HG02571 (cell line): ENCODE data around the gene TMEM60.
A peak's percentile ranks its signal among the peaks of the same experiment; 100 is the strongest.

Experiments used
- ATAC-seq: cut with Tn5 transposase; IDR thresholded peaks from one replicate; pipeline ENCODE4 v1.9.1; 2021; ENCODE audit warnings: mild to moderate bottlenecking, moderate library complexity; ENCODE audit not compliant: unreplicated experiment

TMEM60 gene

DNA sequence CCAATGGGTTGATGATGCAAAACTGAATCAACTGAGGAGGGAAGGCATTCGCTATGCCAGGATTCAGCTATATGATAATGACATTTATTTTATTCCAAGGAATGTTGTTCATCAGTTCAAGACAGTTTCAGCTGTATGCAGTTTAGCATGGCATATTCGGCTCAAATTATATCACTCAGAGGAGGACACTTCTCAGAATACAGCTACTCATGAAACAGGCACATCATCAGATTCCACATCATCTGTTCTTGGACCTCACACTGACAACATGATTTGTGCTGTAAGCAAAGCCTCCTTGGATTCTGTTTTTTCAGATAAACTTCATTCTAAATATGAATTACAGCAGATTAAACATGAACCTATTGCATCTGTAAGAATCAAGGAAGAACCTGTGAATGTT is 19.7 kb downstream of the TMEM60 start:
- no peak for ATAC-seq

DNA sequence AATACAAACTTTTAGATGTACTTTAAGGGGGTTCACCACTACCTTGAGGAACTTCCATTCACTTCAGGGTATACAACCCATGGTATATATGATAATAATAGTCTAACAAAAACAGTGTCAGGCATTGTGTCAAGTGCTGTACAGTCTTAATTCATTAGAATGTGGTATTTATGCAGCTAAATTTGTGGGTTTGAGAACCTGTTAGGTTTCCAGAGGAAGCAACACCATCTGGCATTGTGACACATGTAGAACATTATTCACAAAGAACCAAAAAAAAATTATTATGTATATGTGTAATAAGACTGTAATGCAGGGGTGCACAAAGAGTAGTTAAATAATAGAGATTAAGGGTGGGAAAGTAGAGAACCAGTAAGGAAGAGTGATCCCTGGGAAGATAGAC is 26.3 kb downstream of the TMEM60 start:
- ATAC-seq: no peak

- no peak for ATAC-seq
Measured at GRCh38 chr7:77770316-77770715, 27.9 kb downstream of the TMEM60 start.

- no peak for ATAC-seq
Measured at GRCh38 chr7:77766801-77767605, 31.2 kb downstream of the TMEM60 start.

GRCh38 chr7:77765906-77766800 is 32.1 kb downstream of the TMEM60 start:
- no peak for ATAC-seq

- no peak for ATAC-seq
Measured at GRCh38 chr7:77765481-77765880, 32.8 kb downstream of the TMEM60 start.

- no peak for ATAC-seq
Measured at GRCh38 chr7:77760809-77761453, 37.3 kb downstream of the TMEM60 start.

DNA sequence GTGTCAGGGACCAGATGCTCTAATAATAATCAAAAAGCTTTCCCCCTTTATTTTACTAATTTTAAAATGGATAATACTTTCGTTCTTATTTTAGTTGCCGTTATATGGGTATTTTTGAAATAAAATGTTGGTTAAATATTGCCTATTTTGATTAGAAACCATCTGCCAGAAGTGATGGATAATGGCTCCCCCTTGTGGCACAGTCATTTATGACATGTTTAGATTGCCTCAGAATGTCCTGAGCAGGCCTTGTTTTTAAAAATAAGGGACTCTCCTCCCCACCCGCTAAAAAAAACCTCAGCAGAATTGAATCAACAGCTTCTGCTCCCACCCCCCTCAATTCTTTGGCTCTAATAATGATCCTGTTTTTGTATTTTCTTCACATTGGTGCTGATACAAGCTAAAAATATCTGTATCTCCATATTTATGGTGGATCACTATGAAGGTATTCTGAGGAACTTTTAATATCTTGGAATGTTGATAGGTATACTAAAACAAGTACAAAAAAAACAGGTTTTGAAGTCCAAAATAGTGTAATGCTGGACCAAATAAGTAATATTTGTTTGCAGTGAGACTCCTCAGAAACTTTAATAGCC is 38.8 kb downstream of the TMEM60 start:
- no peak for ATAC-seq

DNA sequence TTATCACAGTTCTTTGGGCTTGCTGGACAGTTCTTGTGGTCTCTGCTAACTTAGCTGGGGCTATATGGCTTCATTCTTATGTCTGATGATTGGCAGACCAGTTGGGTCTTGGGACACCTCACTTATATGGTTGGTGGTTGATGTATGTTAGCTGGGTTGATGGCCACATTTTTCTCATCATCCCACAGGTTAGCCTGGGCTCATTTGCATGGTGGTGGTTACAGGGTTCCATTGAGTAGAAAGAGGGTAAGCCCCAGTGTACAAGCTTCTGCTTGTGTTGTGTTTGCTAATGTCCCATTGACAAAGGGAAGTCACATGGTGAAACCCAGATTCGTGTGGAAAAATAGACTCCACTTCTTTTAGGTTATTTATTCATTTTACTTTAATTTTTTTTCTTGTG is 40.6 kb downstream of the TMEM60 start:
- peak; percentile 97 for ATAC-seq

GRCh38 chr7:77753173-77753572 is 45.1 kb downstream of the TMEM60 start:
- ATAC-seq: no peak

- no peak for ATAC-seq
Measured at GRCh38 chr7:77752016-77752415, 46.2 kb downstream of the TMEM60 start.

DNA sequence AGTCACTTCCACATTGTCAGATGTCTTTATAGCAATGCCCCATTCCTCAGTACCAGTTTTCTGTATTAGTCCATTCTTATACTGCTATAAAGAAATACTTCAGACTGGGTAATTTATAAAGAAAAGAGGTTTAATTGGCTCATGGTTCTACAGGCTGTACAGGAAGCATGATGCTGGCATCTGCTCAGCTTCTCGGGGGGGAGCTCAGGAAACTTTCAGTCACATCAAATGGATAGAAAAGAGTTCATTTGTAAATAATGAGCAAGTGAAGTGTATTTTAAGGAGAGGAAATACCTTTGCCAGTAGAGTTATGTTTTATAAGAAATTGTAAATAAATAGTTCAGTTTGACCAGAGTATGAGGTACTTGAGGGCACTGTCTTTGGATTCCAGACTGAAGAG is 50.5 kb downstream of the TMEM60 start:
- no peak for ATAC-seq

DNA sequence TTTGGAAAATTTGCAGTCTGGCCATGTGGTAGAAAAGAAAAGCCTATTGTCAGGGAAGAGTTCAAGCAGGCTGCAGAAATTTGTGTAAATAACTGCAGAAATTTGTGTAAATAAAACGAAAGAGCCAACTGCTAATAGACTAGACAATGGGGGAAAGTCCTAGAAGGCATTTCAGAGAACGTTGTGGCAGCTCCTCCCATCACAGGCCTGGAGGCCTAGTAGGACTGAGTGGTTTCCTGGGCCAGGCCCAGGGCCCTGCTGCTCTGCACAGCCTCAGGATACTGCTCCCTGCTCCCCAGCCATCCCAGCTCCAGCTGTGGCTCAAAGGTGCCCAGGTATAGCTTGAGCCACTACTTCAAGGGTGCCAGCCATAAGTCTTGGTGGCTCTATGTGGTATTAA is 51.1 kb downstream of the TMEM60 start:
- no peak for ATAC-seq

DNA sequence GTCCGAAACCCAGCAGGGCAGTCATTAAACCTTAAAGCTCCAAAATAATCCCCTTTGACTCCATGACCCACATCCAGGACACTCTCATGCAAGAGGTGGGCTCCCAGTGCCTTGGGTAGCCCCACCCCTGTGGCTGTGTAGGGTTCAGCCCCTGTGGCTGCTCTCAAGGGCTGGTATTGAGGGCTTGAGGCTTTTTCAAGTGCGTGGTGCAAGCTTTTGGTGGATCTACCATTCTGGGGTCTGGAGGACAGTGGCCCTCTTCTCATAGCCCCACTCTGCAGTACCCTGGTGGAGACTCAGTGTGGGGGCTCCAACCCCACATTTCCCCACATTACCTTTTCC is 51.4 kb downstream of the TMEM60 start:
- ATAC-seq: no peak

DNA sequence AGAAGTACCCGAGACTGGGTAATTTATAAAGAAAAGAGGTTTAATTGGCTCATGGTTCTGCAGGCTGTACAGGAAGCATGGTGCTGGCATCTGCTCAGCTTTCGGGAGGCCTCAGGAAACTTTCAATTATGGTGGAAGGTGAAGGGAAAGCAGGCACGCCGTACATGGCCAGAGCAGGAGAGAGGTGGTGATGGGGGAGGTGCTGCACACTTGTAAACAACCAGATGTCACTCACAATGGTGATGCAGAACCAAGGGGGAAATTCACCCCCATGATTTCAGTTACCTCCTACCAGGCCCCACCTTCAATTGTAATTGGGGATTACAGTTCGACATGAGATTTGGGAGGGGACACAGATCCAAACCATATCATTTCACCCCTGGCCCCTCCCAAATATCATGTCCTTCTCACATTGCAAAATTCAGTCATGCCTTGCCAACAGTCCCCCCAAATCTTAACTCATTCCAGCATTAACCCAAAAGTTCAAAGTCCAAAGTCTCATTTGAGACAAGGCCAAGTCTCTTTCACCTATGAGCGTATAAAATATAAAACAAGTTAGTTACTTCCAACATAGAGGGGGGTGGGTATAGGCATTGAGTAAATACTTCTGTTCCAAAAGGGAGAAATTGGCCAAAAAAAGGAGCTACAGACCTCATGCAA is 51.9 kb downstream of the TMEM60 start:
- ATAC-seq: no peak

DNA sequence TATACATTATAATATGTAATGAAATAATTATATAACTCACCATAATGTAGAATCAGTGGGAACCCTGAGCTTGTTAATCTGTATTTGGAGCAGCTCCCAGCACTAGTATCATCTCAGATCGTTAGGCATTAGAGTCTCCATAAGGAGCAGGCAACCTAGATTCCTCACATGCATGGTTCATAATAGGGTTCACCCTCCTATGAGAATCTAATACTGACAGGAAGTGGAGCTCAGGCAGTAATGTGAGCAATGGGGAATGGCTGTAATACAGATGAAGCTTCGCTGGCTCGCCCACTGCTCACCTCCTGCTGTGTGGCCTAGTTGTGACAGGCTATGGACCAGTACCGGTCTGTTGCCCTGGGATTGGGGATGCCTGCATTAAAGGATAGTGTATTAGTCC is 52.5 kb downstream of the TMEM60 start:
- no peak for ATAC-seq
